Uterus (tissue), 2 donors: ENCODE data around the gene CAVIN4.

Experiments
- CTCF ChIP-seq, 4 experiments: fragments of 200-600 bp in 2 of 4; fragments of 450-650 bp in 2 of 4; sonication (generic) in 2 of 4; IDR thresholded peaks; one replicate each; pipeline ENCODE4 v1.5.1; 2016 to 2019; ENCODE audit warnings: antibody characterized with exemption in 4 of 4, mild to moderate bottlenecking in 2 of 4, moderate library complexity in 1 of 4
- POLR2A ChIP-seq, 2 donors: fragments of 450-650 bp; IDR thresholded peaks; one replicate each; pipeline ENCODE4 v1.6.1; 2016; ENCODE audit warnings: antibody characterized with exemption in 2 of 2, mild to moderate bottlenecking in 1 of 2, moderate library complexity in 1 of 2

- TF ChIP-seq CTCF (IDR thresholded peaks at IDR 0.05) (no peak), POLR2A (IDR thresholded peaks at IDR 0.05) (no peak)
Observed at GRCh38 chr9:100626949-100627348, 49.1 kb downstream of the CAVIN4 start.
